AML-193 (cell line): Measurements from ENCODE around the gene CACNA2D3.

Source experiments
- DNase-seq, 2 experiments: peaks; one replicate each; lab custom pipeline; 2025; lab: John Stamatoyannopoulos, UW

Gene CACNA2D3

DNA sequence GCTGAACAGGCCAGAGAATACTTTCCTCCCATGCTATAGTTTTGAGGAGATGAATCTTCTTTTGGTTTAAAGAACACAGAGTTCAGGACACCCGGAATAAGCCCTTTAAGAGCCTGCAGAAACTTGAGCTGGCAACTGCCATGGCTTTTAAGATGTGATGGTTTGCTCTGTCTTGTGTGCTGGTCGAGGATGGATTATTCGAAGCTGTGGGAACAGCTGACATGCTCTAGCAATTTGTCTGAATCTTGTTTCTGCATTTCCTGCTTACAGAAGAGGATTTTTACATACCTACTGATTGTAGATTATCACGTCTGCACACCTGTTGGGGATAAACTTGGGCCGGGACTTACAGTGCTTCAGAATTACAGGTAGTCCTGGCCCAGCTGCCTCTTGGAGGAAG, 408.6 kb downstream of the CACNA2D3 start:
- DNase-seq, result no peak

DNA sequence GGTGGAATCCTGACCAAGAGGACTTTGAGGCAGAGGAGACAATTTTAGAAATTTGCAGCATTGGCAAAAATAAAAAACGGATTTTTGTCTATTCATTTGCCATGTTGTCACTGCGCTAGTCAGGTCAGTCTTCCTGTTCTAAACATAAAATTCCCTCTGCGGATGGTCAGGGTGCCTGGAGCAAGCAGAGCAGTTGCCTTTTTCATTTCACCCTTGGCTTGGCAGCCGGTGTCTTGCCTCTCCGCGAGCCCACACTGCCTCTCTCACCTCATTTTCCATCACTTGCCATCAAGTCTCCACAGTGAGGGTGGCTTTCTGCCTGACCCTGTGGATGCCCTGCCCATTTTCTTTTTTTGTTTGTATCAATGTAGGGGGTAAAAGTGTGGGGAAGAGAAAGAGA, 409.4 kb downstream of the CACNA2D3 start:
- no peak for DNase-seq

DNA sequence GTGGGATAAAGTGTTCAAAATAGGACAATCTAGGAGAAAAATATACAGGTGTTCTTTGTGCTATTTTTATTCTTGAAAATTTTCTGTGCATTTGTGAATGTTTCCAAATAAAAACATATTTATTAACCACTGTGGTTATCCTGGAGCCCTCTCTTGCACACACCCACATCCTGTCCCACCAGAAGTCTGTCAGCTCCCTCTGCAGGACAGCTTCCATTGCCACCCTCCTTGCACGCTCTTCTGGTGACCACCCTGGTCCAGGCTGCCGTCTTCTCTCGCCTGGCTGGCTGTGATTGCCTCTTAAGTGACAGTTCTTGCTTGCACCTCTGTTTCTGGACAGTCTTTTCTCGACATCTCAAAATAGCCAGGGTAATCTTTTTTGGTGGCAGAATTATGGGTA, 411.5 kb downstream of the CACNA2D3 start:
- no peak for DNase-seq

DNA sequence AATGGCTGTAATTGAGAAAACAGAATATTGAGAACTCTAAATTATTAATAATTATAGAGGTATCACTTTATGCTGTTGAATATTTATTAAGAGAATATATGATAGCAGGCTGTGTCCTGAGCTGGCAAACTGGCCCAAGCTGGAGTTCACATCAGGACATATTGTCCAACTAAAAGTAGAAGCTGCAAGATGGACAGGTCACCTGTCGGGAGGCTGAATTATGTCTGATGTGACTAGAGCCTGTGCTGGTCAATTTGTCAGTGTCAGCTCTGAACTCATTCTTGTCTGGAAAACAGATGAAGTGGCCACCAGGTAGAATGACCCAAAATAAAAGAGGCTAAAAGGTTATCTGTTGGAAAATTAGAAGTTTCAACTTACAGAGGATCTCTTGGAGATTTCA, 413.3 kb downstream of the CACNA2D3 start:
- DNase-seq, result no peak

DNA sequence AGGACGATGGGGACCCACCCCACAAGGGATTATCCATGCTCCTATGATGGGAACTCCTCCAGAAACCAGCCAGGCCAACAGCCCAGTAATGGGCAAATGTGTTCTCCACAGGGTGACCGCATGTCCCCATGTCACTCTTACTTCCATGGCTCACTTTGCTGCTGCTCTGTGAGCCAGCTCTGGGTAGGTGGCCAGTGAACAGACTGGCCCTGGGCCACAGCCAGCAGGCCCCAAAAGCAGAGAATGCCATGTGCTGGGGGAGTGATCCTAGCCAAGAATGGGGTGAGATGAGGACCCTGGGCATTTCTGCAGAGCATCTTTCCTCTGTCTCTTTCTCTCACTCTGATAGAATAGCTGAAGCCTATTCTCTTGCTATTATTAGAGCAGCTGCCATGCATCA, 414.1 kb downstream of the CACNA2D3 start:
- no peak for DNase-seq

DNA sequence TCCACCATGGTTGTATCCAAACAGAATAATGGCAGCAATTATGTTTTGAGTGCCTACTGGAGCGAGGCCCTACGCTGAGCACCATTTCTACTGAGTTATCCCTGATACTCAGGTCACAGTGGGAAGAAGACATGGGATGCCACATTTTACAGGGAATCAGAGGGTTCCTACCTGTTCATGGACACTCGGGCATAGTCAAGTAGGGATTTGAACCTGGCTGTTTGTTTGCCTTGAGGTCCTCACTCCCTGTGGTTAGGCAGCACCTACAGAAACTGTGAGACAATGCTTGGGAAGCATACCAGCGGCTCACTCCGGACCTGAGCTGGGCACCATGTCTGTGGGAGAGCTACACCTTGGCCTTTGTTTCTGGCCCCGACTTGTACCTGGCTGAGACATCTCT, 415.2 kb downstream of the CACNA2D3 start:
- DNase-seq, result no peak

DNA sequence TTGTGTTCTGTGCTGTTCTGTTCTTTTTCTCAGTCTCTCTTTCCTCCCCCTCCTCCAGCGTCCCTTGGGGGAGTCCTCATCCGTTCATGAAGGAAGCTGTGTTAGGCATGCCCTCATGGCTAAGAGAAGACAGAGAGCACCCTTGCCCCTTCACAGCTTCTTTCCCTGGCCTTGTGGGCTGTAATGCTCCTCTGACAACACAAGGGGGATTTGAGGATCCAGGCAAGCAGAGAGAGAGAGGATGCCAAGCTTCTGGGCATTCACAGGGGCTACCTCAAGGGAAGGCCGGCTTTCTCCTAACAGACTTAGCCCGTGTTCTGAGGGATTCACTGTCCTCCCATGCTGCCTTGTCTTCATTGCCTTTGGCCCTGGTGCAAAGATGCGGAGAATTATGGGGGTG, 416.0 kb downstream of the CACNA2D3 start:
- no peak for DNase-seq

DNA sequence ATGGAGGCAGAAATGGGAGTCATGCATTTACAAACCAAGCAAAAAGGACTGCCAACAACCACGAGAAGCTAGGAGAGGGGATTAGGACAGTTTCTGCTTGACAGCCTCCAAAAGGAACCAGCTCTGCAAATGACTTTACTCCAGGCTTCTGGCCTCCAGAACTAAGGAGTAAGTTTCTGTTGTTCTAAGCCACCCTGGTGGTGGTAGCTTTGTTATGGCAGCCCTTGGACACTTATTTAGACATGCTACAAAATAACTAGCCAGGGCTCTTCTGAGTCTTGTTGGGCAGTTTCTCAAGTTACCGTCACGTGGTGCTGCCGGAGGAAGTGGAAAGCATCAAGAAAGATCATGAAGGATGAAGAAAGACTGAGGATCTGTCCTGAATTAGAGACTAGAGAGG, 419.0 kb downstream of the CACNA2D3 start:
- DNase-seq, result no peak

DNA sequence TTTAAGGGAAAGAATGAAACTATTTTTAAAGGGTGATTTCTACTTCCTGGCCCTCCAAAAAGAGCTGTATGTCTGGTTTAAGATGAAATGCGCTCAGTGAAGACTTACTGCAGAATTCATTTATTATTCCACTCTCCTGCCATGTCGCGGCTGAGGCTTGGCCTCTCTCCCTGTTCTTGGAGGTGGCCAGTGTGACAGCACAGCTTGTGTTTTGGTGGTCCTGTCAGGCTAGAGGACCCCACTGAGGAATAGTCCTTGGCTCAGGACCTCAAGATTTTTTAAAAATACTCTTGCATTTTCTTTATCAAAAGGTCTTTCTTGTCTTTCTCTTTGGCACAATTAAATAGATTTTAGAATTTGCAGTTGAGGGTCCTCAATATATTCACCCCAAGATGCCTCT, 421.1 kb downstream of the CACNA2D3 start:
- no peak for DNase-seq

DNA sequence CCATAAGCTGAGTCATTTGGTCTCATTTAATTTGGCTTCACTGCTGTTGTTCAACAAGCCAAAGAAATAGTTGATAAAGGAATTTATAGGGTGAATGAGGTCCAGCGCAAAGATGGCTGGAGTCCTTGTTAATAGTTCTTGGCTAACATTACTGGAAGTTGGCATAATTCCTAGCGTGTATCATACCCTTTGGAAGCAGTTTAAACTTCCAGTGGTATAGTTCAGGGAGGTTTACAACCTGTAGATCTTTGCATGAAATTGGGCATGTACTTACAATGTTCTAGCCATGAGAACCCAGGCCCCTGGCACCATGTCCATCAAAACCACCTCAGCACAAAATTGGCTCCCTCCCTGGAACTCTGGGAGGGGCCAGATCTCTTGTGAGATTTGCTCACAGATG, 424.7 kb downstream of the CACNA2D3 start:
- no peak for DNase-seq

DNA sequence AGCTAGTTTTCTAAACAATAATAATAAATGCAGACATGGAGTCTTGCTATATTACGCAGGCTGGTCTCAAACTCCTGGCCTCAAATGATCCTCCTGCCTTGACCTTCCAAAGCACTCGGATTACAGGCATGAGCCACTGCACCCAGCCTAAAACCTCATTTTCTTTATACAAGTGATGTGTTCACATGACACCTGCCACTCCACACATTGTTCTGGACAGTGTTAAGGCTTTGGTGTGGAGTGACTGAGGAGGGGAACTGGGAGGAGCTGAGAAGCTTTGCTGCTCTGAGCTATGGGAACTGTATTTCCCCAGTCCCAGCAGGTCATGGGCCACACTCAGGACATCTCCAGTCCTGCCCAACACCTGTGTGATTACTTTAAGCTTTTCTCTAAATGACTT, 425.5 kb downstream of the CACNA2D3 start:
- DNase-seq, result no peak

DNA sequence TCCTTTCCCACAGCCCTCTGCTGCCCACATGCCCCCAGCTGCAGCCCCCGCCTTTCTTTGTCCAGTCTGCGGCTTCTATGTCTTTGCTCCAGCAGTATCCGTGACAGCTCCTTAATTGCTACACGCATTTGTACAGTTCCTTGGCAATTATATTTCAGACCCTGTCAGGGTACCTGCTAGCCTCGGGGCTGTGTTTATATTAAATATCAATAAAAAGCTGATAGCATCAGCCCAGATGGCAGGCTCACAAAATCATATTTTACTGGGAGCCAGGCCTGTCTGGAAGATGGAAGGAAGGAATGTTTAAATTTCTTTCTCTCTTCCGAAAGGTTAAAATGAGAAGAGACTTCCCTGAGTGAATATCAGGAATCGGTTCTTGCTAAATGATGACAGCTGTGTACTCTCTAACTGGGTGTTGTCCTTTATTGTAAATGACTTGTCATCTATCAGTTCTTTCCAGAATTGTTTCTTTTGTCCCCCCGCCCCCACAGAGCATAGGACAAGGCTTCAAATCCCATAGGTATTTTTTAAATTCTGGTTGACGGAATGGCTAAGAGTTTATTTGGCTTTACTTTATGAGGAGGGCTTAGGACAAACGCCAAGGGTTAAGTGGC, 427.4 kb downstream of the CACNA2D3 start:
- no peak for DNase-seq

DNA sequence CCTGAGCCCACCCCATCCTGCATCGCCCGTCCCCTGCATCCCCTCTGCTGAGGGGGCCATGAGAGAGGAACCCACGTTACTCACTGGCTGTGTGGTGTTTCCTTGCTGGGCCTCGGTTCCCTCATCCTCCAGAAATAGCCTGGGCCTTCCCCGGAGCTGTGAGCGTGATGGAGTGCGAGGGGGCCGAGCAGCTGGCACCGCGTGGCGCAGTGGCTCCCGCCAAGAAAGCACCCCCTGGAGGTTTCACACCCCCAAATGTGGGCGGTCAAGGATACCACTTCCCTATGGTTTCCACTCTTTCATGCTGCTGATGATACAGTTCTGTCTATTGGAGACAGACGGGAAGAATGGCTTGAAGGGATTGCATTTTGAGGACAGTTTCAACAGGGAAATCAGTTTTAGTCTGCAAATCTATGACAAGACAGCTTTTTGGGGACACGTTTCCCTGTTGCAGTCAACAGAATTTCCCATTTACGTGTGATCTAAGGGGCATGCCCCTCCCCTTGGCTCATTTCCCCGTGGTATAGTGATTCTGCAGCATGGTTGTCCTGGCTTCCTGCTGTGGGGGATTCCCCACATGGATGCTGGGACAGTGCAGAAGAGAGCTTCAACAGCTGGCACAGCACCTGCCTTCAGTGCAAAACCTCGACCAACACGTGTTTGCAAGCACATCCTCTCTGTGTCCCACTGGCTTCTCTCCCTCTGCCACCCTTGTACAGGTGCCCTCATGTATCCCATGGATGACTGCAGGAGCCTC, 428.0 kb downstream of the CACNA2D3 start:
- no peak for DNase-seq

DNA sequence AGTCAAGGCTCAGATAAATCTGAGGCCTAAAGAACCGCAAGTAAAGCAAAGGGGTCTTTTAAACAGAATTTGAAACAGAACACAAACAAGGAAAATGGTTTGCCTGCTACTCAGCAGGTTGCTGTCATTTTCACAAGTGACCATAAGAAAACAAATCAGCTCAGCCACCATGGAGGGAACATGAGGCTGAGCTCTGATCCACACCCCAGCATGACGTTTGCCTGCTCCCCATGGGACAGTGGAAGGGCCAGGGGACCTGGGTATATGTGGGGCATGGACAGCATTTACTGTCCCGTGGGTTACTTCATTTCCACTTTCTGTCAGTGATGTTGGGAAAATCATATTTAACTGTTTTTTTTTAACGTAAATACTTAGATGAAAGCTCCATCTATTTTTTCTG, 434.3 kb downstream of the CACNA2D3 start:
- no peak for DNase-seq

DNA sequence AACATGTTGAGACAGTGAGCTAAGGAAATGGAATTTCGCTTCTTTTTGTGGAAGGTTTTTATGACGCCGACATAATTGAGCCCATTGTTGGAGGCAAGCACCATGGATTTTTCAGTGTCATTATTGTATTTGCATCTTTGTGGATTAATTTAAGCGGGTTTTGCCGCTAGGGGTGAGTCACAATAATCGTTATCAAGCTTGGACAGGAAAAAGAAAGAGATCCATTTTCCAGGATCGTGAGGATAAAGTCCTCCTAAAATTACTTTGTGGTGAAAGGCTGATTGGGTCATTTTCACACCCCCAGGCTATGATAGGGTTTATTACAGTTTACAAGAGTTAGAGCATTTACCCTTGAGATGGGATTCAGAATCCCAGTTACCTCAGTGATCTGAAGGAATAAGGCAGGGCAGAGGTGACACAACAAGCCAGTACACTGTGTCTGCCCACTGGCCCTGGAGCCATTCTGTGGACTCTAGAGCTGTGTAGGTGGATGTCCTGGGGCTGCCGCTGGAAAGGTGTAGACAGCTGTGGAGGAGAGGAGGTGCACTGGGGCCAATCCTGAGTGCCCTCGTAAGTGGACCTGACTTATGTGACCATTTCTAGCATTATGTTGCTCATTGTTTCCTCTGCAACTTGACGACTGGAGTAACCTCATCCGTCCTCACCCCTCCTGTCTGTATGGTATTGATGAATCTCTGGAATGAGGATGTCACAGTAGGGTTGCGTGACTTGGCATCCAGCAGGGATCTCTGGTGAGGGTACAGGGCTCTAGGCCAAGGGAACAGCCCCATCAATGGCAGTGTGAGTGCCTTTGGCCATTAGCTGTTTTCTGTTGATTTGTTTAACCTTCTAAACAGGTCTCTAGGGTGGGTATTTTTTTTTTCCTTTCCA, 435.4 kb downstream of the CACNA2D3 start:
- DNase-seq, result no peak

DNA sequence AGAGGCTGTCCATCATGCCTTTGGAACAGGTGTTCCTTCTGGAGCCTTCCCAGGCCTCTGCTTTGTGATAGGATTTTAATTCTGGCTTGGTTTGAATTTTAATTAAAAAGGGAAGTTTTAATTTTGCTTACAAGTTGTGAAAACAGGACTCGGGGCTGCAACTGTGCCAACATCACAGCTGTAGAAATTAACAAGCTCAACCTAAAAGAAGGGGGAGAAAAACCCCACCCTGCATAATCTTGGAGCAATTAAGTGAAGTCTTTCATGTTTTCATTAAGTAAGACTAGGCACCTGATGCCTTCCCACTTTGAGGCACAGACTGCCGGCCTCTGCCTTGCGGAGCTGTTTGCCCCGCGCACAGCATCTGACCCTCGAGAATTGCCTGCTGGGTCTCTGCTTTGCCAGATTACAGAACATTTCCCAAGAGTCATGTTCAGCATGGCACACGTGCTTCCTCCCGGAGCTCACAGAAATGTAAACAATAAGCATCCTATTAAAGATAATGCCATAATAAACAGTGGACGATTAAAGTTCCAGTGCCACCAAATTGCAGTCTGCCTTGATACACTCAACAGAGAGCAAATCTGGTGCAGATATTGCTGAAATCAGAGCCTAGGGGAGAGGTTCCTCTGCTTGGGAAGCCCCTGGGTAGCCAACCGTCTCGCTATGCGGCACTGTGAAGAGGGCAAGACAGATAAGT, 441.3 kb downstream of the CACNA2D3 start:
- DNase-seq, result no peak

DNA sequence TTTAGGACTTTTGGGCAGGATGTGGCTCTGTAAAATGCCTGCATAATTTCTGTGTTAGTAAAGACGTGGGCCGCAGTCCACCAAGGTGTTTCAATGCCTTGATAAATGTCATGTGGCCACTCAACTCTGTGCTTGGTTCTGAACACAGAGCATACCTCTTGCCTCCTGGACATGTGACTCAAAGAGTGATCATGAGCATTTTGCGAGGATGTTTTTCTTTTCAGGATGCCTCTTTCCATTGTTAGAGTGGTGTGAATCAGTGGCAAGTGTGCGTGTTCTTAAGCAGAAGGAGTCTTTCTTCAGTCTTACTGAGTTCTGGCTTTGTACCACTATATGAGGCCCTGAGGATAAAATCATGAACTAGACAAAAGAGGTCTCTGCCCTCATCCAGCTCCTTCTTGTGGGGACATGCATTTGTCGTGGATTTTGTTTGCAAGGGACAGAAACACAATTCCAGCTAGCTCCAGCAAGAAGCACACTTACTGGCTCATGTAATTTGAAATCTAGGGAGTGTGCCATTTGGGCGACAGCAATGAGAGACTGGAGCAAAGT, 442.1 kb downstream of the CACNA2D3 start:
- no peak for DNase-seq

DNA sequence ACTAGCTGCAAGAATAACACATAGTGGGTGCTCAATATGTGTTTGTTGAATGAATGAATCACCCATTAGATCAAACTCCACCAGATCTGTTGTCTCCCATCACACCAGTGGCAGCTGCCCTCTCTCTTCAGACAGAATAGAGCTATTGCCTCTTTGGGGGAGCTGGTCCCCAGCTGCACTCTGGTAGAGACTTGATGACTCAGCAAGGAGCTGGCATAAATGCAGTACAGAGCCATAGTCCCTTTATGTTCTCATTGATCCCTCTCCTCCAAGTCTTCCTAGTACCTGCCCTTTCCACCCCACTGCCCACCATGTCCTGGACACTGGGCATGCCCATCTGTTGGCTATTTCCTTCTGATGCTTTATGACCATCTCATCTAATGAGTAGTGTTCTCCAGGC, 443.6 kb downstream of the CACNA2D3 start:
- no peak for DNase-seq

DNA sequence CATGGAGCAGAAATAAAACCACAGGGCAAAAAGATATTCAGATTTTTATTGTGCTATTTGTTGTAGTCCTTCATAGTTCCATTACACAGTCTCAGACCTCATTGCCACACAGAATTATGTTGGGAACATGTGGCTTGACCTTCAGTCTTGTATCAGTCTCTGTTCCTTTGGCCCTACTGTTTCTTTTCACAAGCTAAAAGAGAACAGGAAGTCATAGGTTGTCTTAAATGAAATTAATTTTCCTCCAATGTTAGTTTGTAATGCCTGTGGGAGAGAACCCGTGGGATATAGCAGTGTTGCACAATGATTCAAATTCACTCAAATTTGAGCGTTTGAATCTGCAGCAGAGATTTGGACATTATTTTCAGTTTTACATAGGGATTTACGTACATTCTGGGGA, 445.6 kb downstream of the CACNA2D3 start:
- no peak for DNase-seq

DNA sequence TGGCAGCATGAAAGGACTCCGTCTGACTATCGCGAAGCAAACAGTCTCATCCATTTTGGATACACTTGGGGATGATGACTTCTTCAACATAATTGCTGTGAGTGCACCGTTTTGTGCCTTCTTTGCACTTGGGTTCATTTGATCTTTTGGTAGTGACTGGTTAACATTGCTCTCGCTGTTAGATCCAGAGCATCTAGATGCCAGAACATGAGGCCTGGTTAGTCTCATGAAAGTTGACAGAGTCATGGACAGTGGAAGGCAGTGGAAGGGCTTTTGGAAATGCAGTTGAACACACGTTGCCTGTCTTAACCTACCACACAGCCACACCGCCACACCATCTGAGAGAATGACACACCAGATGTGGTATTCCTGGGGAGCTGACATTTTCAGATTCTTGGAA, 447.7 kb downstream of the CACNA2D3 start:
- no peak for DNase-seq

DNA sequence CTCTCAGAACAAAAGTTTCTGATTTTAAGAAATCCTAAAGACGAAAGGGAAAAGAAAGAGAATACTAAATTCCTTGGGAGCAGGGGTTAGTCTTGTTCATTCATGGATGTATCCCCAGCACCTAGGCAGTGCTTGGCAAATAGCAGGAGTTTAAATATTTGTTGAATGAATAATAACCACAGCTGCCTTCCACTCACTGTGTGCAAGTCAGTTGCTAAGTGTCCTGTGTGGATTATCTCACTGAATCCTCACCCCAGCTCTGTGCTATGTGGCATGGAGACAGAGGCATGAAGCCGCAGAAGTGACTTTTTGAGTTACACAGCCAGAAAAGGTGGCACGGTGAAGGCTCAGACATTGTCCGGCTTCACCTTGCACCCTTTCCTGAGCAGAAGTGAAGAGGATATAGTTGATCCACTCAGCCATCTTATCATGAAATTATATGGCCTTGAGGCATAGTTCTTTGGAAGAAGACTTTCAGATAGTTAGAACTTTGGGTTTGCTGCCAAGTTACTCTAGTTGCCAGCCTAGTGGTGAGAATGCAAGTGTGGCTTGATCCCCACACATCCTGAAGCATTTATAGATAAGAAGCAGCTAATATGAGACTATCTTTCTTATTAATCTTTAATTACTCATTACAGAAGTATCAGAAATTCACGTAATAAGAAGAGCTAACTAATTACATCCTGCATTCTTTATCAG, 450.0 kb downstream of the CACNA2D3 start:
- no peak for DNase-seq
